ENCODE results near the gene COL4A5.

Gene COL4A5

GRCh38 chrX:108735091-108735678 lies 295.5 kb downstream of the COL4A5 start:
- H3K4me3 ChIP-seq (ENCODE audit: low read length): no peak overlapping the region
- DNase-seq (ENCODE audit: low read depth, low spot score): no peak

- DNase-seq (ENCODE audit: low read depth, low spot score): no peak
- no peak overlapping the region for H3K4me3 ChIP-seq (ENCODE audit: low read length)
Measured at GRCh38 chrX:108735679-108736508, 296.3 kb downstream of the COL4A5 start.

- no peak within 1 kb of the TSS for H3K4me3 ChIP-seq (ENCODE audit: low read length)
- no peak for DNase-seq (ENCODE audit: low read depth, low spot score)
Measured at GRCh38 chrX:108736509-108737479, 297.2 kb downstream of the COL4A5 start, which contains the start of gene IRS4. TSS of gene IRS4 (minus strand) at chrX:108736563.

GRCh38 chrX:108737754-108738153 lies 298.1 kb downstream of the COL4A5 start:
- H3K4me3 ChIP-seq (ENCODE audit: low read length): no peak overlapping the region
- no peak for DNase-seq (ENCODE audit: low read depth, low spot score)

- no peak for DNase-seq (ENCODE audit: low read depth, low spot score)
- H3K4me3 ChIP-seq (ENCODE audit: low read length): no peak overlapping the region
Measured at GRCh38 chrX:108740299-108740774, 300.7 kb downstream of the COL4A5 start.

All from Jurkat, Clone E6-1 (cell line).